DMS79 treated with DMSO at 0.1 percent for 48 hours (cell line): ENCODE results near the gene PCDHGA6.
"Not testable (repeated sequence)": the region's sequence is repeated elsewhere in the genome, so short reads cannot be mapped to it uniquely, and the experiment has no call there.

Experiments
- DNase-seq: peaks from one replicate; lab custom pipeline; 2025; lab: John Stamatoyannopoulos, UW

The PCDHGA6 gene

GRCh38 chr5:141359790-141360426 lies 13.8 kb upstream of the PCDHGA6 start, which contains the start of gene PCDHGB2:
Gene PCDHGB2, plus strand, starts transcription at chr5:141359994. Its CDS starts 142 bp downstream, at chr5:141360136.
- no peak for DNase-seq

DNA sequence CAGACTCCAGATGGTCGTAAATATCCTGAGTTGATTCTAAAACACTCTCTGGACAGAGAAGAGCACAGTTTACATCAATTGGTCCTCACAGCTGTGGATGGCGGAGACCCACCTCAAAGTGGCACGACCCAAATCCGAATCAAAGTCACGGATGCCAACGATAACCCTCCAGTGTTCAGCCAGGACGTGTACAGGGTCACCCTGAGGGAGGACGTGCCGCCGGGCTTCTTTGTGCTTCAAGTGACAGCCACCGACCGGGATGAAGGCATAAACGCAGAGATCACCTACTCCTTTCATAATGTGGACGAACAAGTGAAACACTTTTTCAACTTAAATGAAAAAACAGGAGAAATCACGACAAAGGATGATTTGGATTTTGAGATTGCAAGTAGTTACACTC lies 13.0 kb upstream of the PCDHGA6 start:
- no peak for DNase-seq

DNA sequence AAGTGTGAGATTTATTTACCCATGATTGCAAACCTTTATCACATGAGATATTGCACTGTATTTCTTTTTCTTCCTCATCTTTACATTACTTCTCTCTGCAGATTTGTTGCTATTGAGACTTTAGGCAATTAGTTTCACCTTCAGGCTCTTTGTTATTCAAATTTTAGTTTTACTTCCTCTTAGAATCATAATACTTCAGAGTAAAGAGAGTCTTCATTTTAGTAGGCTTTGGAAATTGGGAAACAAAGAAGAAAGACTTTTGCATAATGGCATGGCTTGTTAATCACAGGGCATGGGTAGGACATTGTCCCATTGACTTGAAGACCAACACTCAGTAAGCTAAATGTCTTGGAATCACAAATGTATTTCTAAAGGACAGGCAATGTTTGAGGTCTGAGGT lies 11.0 kb upstream of the PCDHGA6 start:
- no peak for DNase-seq

GRCh38 chr5:141363952-141364660 lies 9.6 kb upstream of the PCDHGA6 start, which contains the start of gene PCDHGA5:
Gene PCDHGA5, plus strand, starts transcription at chr5:141364162. Its CDS starts 169 bp downstream, at chr5:141364331.
- no peak for DNase-seq

GRCh38 chr5:141366016-141366896 lies 7.4 kb upstream of the PCDHGA6 start:
- no peak for DNase-seq

- DNase-seq, result no peak
Measured at GRCh38 chr5:141369994-141370848, 3.5 kb upstream of the PCDHGA6 start, which contains the start of gene PCDHGB3. Gene PCDHGB3, plus strand, starts transcription at chr5:141370242. Its CDS starts 153 bp downstream, at chr5:141370395.

DNA sequence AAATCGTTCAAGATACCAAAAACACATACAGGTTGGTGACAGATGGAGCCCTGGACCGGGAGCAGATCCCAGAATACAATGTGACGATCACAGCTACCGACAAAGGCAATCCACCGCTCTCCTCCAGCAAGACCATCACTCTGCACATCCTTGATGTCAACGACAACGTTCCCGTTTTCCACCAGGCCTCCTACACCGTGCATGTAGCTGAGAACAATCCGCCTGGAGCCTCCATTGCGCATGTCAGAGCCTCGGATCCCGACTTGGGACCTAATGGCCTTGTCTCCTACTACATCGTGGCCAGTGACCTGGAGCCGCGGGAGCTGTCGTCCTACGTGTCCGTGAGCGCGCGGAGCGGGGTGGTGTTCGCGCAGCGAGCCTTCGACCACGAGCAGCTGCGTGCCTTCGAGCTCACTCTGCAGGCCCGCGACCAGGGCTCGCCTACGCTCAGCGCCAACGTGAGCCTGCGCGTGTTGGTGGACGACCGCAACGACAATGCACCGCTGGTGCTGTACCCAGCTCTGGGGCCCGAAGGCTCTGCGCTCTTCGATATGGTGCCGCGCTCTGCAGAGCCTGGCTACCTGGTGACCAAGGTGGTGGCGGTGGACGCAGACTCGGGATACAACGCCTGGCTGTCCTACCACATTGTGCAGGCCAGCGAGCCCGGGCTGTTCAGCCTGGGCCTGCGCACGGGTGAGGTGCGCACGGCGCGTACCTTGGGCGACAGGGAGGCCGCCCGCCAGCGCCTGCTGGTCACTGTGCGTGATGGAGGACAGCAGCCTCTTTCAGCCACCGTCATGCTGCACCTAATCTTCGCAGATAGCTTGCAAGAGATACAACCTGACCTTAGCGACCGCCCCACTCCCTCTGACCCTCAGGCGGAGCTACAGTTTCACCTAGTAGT lies 1.9 kb upstream of the PCDHGA6 start:
- DNase-seq, result no peak

DNA sequence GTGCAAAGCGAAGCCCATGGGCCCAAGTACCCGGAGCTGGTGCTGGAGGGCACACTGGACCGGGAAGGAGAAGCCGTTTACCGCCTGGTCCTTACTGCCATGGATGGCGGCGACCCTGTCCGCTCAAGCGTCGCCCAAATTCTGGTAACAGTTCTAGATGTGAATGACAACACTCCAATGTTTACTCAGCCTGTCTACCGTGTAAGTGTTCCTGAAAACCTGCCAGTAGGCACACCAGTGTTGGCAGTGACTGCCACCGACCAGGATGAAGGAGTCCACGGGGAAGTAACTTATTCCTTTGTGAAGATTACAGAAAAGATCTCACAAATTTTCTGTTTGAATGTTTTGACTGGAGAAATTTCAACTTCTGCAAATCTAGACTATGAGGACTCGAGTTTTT lies 936 bp downstream of the PCDHGA6 start:
- no peak for DNase-seq

DNA sequence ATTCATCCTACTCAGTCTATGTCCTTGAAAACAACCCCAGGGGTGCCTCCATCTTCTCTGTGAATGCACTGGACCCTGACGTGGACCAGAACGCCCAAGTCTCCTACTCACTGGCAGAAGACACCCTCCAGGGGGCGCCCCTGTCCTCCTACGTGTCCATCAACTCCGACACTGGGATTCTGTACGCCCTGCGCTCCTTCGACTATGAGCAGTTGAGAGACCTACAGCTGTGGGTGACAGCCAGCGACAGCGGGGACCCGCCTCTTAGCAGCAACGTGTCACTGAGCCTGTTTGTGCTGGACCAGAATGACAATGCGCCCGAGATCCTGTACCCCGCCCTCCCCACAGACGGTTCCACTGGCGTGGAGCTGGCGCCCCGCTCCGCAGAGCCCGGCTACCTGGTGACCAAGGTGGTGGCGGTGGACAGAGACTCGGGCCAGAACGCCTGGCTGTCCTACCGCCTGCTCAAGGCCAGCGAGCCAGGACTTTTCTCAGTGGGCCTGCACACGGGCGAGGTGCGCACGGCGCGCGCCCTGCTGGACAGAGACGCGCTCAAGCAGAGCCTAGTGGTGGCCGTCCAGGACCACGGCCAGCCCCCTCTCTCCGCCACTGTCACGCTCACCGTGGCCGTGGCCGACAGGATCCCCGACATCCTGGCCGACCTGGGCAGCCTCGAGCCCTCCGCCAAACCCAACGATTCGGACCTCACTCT lies 1.9 kb downstream of the PCDHGA6 start:
- DNase-seq, result not testable (repeated sequence)

- DNase-seq, result no peak
Measured at GRCh38 chr5:141382469-141383294, 9.0 kb downstream of the PCDHGA6 start, which contains the start of gene PCDHGA7. Gene PCDHGA7, plus strand, starts transcription at chr5:141382742. Its CDS starts 158 bp downstream, at chr5:141382900.

- no peak for DNase-seq
Measured at GRCh38 chr5:141383345-141383744, 9.7 kb downstream of the PCDHGA6 start.

DNA sequence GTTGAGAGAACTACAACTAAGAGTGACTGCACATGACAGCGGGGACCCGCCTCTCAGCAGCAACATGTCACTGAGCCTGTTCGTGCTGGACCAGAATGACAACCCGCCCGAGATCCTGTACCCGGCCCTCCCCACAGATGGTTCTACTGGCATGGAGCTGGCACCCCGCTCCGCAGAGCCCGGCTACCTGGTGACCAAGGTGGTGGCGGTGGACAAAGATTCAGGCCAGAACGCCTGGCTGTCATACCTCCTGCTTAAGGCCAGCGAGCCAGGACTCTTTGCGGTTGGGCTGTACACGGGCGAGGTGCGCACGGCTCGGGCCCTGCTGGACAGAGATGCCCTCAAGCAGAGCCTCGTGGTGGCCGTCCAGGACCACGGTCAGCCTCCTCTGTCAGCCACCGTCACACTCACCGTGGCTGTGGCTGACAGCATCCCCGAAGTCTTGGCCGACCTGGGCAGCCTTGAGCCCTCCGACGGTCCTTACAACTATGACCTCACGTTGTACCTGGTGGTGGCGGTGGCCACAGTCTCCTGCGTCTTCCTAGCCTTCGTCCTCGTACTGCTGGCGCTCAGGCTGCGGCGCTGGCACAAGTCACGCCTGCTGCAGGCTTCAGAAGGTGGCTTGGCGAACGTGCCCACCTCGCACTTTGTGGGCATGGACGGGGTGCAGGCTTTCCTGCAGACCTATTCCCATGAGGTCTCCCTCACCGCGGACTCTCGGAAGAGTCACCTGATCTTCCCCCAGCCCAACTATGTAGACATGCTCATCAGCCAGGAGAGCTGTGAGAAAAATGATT lies 11.0 kb downstream of the PCDHGA6 start:
- no peak for DNase-seq

DNA sequence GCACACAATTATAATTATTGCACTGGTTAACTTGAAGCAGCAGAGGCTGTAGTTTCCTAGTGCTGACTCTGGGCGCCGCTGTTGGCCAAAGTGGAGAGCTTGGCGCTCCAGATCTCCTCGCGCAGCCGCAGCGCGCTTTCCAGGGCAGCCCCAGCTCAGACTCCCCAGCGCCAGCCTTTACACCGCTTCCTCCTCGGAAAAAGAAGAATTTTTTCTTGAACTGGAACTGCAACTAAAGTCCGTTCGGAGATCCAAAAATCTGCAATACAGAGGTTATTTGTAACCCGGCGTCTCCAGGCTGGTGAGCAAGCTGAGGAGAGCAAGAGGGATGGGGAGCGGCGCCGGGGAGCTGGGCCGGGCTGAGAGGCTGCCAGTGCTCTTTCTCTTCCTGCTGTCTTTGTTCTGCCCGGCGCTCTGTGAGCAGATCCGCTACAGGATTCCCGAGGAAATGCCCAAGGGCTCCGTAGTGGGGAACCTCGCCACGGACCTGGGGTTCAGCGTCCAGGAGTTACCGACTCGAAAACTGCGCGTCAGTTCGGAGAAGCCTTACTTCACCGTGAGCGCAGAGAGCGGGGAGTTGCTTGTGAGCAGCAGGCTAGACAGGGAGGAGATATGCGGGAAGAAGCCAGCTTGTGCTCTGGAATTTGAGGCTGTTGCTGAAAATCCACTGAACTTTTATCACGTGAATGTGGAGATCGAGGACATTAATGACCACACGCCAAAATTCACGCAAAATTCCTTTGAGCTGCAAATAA lies 14.0 kb downstream of the PCDHGA6 start, which contains the start of gene PCDHGB4:
TSS of gene PCDHGB4 (plus strand) at position 142 of the 755 bp plus-strand sequence. CDS start at position 329, 187 bp downstream.
- not testable (repeated sequence) for DNase-seq

DNA sequence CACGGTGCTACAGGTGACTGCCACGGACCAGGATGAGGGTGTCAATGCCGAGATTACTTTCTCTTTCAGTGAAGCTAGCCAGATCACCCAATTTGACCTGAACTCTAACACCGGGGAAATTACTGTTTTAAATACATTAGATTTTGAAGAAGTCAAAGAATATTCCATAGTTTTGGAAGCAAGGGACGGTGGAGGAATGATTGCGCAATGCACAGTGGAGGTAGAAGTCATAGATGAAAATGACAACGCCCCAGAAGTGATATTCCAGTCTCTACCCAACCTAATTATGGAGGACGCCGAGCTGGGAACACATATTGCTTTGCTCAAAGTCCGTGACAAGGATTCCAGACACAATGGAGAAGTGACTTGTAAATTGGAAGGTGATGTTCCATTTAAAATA lies 15.0 kb downstream of the PCDHGA6 start:
- no peak for DNase-seq

DNA sequence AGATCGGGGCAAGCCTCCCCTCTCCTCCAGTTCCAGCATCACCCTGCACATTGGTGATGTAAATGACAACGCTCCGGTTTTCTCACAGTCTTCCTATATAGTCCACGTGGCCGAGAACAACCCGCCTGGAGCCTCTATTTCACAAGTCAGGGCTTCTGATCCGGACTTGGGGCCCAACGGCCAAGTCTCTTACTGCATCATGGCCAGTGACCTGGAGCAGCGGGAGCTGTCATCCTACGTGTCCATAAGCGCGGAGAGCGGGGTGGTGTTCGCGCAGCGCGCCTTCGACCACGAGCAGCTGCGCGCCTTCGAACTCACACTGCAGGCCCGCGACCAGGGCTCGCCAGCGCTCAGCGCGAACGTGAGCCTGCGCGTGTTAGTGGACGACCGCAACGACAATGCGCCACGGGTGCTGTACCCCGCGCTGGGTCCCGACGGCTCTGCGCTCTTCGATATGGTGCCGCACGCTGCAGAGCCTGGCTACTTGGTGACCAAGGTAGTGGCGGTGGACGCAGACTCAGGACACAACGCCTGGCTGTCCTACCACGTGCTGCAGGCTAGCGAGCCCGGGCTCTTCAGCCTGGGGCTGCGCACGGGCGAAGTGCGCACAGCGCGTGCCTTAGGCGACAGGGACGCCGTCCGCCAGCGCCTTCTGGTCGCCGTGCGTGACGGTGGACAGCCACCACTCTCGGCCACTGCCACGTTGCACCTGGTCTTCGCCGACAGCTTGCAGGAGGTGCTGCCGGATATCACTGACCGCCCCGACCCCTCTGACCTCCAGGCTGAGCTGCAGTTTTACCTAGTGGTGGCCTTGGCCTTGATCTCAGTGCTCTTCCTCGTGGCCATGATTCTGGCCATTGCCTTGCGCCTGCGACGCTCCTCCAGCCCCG lies 15.7 kb downstream of the PCDHGA6 start:
- no peak for DNase-seq
